NCI-H460 (cell line): ENCODE results near the gene RPL4. TPM values are rescaled to one million over a fixed set of nuclear protein-coding genes. Genes with fewer than 3 reads are reported as not detected.
"Not testable (repeated sequence)": the region's sequence is repeated elsewhere in the genome, so short reads cannot be mapped to it uniquely, and the experiment has no call there.

Experiments used
- DNase-seq: peaks from one replicate; pipeline ENCODE4 v3.0.0-alpha.2; 2016; ENCODE audit warnings: low read depth; ENCODE audit errors: extremely low read depth
- small RNA-seq, 2 experiments: library from RNA; depleted of rRNA; stranded (forward); fragments of <200 nt; gene quantifications; one replicate each; pipeline ENCODE3, GENCODE V24; 2014
- total RNA-seq: library from RNA; depleted of rRNA; stranded (reverse); fragments of >200 nt; shearing (Covaris generic); gene quantifications from 2 replicates; pipeline ENCODE4 v1.2.3, GENCODE V29; 2014; rRNA removed

The RPL4 gene
- total RNA-seq, 1 experiment from 2014 or later: 8,717 TPM

- not testable (repeated sequence) for DNase-seq
These were observed 43.4 kb downstream of the RPL4 start for GRCh38 chr15:66461294-66461693.

DNA sequence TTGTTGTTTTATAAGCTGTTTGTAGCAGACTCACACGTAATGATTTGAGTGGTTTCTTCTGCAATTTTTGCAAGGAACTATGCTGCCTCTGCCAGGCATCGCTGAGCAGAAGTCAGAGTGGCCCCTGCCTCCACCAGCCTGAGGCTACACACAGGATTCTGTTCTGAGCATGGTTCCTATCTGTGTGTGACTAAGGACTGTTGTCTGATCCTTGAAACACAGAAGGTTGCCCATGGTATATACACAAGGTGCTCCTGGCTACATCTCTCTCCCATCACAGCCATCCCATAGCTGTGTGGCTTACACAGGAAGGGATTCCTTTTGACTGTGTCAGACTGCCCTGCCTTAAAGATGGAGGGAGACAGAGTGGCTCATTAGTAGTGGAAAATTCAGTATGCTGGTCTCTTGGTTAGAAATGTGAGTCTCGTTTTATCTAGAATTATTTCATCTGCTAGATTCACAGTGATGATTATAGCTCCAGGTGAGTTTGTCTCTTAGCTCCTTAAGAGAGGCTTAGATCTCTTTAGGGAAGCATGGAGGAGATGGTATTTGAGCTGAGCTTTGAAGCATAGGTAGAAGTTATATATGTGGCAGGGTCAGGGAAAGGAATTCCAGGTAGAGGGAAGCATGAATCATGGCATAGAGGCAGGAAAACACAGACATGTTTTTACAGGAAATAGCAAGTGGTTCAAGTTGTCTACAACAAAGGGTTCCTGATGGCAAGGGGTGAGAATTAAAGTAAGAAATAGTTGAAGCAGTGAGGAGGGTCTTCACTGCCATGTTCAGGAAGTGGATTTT is 44.6 kb downstream of the RPL4 start:
- DNase-seq: no peak

- DNase-seq: no peak
These were observed 48.4 kb downstream of the RPL4 start for GRCh38 chr15:66456211-66456610.

GRCh38 chr15:66454143-66454542 is 50.5 kb downstream of the RPL4 start:
- no peak for DNase-seq

GRCh38 chr15:66452971-66453580 is 51.6 kb downstream of the RPL4 start:
- no peak for DNase-seq

GRCh38 chr15:66452420-66452819 is 52.2 kb downstream of the RPL4 start:
- DNase-seq: no peak

Small RNAs within 50 kb of the gene (small RNA-seq; reads per million reads assigned to genes)
- gene MIR4512: 0.06 to 0.08 reads per million in 2 experiments
- 0 reads per million in 2 experiments for gene RF01159
- gene SNORD16: 0 reads per million in 2 experiments
- gene SNORD18A: 0 reads per million in 2 experiments
- gene SNORD18B: 0 reads per million in 2 experiments
- gene SNORD18C: 0 reads per million in 2 experiments

Other genes starting within 250 kb of the RPL4 start
- 22.9 and 33.3 TPM in 2 replicates for gene DIS3L, start 211.3 kb downstream of the RPL4 start, total RNA-seq
- gene TIPIN, start 148.2 kb downstream of the RPL4 start, total RNA-seq: 22.8 and 27.0 TPM in 2 replicates
- 39.2 and 48.4 TPM in 2 replicates for gene MAP2K1, start 117.9 kb downstream of the RPL4 start, total RNA-seq
- gene SNAPC5, start 7.1 kb downstream of the RPL4 start, total RNA-seq: 57.1 and 59.1 TPM in 2 replicates
- gene ZWILCH, start 471 bp upstream of the RPL4 start, total RNA-seq: 23.3 and 23.4 TPM in 2 replicates
- gene LCTL, start 61.1 kb upstream of the RPL4 start, total RNA-seq: not detected in 2 replicates
- 4.0 and 4.8 TPM in 2 replicates for gene SMAD6, start 197.4 kb upstream of the RPL4 start, total RNA-seq